K562 (cell line): Measurements from ENCODE around the gene FRMD4B. TPM values are rescaled to one million over a fixed set of nuclear protein-coding genes. Genes with fewer than 3 reads are reported as not detected.

Experiments used
- ATAC-seq: fragments of 200-7000 bp; cut with Tn5 transposase; 3 replicates; pipeline ENCODE4 v1.9.1; 2020; ENCODE audit warnings: moderate library complexity
- BruUV-seq: library from RNA; stranded (reverse); fragments of 400-500 nt; replicated peaks from 2 replicates; lab custom pipeline; 2021; lab: Mats Ljungman, UMichigan
- CTCF ChIA-PET: fragments of 300-600 bp; formaldehyde crosslinking; extraction: SDS; loops from one replicate; lab custom pipeline; 2021; ENCODE audit warnings: low intra/inter-chr PET ratio; lab: Yijun Ruan, JAX
- POLR2A ChIA-PET: fragments of 300-600, 350-650 bp; sonication (Branson Sonifier 250); formaldehyde crosslinking; extraction: SDS; loops from one replicate; lab custom pipeline; 2021; ENCODE audit warnings: antibody characterized with exemption, inconsistent platforms; lab: Yijun Ruan, JAX
- DNase-seq, 4 experiments: peaks; one replicate each; pipeline versions ENCODE4 v3.0.0 to v3.0.0-alpha.2; 2011 to 2018; ENCODE audit warnings: low spot score in 3 of 4, mixed read lengths in 3 of 4; ENCODE audit errors: extremely low read depth in 1 of 4
- FAIRE-seq: peaks from 2 replicates; lab custom pipeline; 2011; peaks lifted over from hg19 to GRCh38; lab: Jason Lieb, UNC
- H2AFZ ChIP-seq: 2 replicates; pipeline ENCODE4 v1.6.0; 2011; ENCODE audit warnings: low read depth, low read length, control low read depth, inconsistent platforms
- H3K27ac ChIP-seq: fragments of 200-600 bp; 3 replicates; pipeline ENCODE4 v1.8.0; 2011; ENCODE audit warnings: low read depth, mild to moderate bottlenecking, control low read depth, inconsistent platforms, low read length, moderate library complexity, mixed read lengths; ENCODE audit errors: extremely low read depth
- H3K27me3 ChIP-seq, 2 experiments: fragments of 300-600 bp in 1 of 2; 2 replicates in 1 of 2; 3 replicates in 1 of 2; pipeline versions ENCODE4 v1.6.0 to v1.8.0; 2011; ENCODE audit warnings: inconsistent platforms in 2 of 2, low read length in 2 of 2, mild to moderate bottlenecking in 1 of 2, mixed read lengths in 1 of 2, moderate library complexity in 1 of 2; ENCODE audit not compliant: control insufficient read depth in 2 of 2, insufficient read depth in 2 of 2
- H3K36me3 ChIP-seq: fragments of 300-600 bp; 3 replicates; pipeline ENCODE4 v1.8.0; 2011; ENCODE audit warnings: mild to moderate bottlenecking, low read length, inconsistent platforms; ENCODE audit not compliant: control insufficient read depth, insufficient read depth
- H3K4me1 ChIP-seq, 2 experiments: fragments of 200-600 bp in 1 of 2; replicated peaks in 1 of 2; 2 replicates in 1 of 2; 3 replicates in 1 of 2; pipeline versions ENCODE4 v1.5.1 to v1.8.0; 2011; ENCODE audit warnings: inconsistent platforms in 2 of 2, low read length in 2 of 2, mild to moderate bottlenecking in 1 of 2, mixed read lengths in 1 of 2, moderate library complexity in 1 of 2; ENCODE audit not compliant: control insufficient read depth in 2 of 2, insufficient read depth in 2 of 2
- H3K4me2 ChIP-seq: 2 replicates; pipeline ENCODE4 v1.6.1; 2011; ENCODE audit warnings: low read length, control low read depth, inconsistent platforms, mixed read lengths; ENCODE audit not compliant: insufficient read depth
- H3K4me3 ChIP-seq: fragments of 200-600 bp; sonication (generic), shearing (Covaris generic); 2 replicates; pipeline ENCODE4 v1.5.1; 2016; ENCODE audit warnings: control low read depth, inconsistent platforms
- H3K79me2 ChIP-seq: fragments of 200-600 bp; 3 replicates; pipeline ENCODE4 v1.8.0; 2011; ENCODE audit warnings: low read length, inconsistent platforms; ENCODE audit not compliant: control insufficient read depth, insufficient read depth
- H3K9ac ChIP-seq, 2 experiments: 2 replicates each; pipeline versions ENCODE4 v1.6.0 to v1.6.1; 2011; ENCODE audit warnings: low read depth in 2 of 2, low read length in 2 of 2, control low read depth in 1 of 2, inconsistent platforms in 1 of 2, mild to moderate bottlenecking in 1 of 2, mixed read lengths in 1 of 2; ENCODE audit not compliant: insufficient read depth in 1 of 2
- H3K9me1 ChIP-seq: one replicate; pipeline ENCODE4 v1.6.0; 2011; ENCODE audit warnings: inconsistent platforms, mild to moderate bottlenecking, low read length, moderate library complexity; ENCODE audit not compliant: control insufficient read depth, insufficient read depth
- H3K9me3 ChIP-seq: replicated peaks from 2 replicates; pipeline ENCODE4 v1.5.1; 2011; ENCODE audit warnings: low read depth, low read length, inconsistent platforms; ENCODE audit not compliant: control insufficient read depth, insufficient read depth
- H4K20me1 ChIP-seq: replicated peaks from 2 replicates; pipeline ENCODE4 v1.6.1; 2011; ENCODE audit warnings: low read length, inconsistent platforms, mixed read lengths; ENCODE audit not compliant: control insufficient read depth, insufficient read depth
- CHD2 ChIP-seq: IDR thresholded peaks from 2 replicates; pipeline ENCODE4 v1.6.1; 2011; ENCODE audit warnings: low read depth, low read length
- CHD4 ChIP-seq: fragments of 200-600 bp; sonication (generic); IDR thresholded peaks from 3 replicates; pipeline ENCODE4 v1.6.1; 2012; ENCODE audit warnings: low read depth, mild to moderate bottlenecking, mixed read lengths, low read length, inconsistent platforms; ENCODE audit not compliant: insufficient read depth, insufficient replicate concordance, poor library complexity, severe bottlenecking
- HDGF ChIP-seq: fragments of 450-650 bp; IDR thresholded peaks from 2 replicates; pipeline ENCODE4 v1.6.1; 2016
- HLTF ChIP-seq: fragments of 450-650 bp; IDR thresholded peaks from 2 replicates; pipeline ENCODE4 v1.6.1; 2016
- RFX7 ChIP-seq: fragments of 250-450 bp; sonication (Bioruptor Pico); IDR thresholded peaks from 2 replicates; pipeline ENCODE4 v1.5.1; 2021; ENCODE audit warnings: mild to moderate bottlenecking
- ZBTB17 ChIP-seq: fragments of 450-650 bp; formaldehyde crosslinking; IDR thresholded peaks from 2 replicates; pipeline ENCODE4 v1.4.0; 2020; ENCODE audit warnings: mild to moderate bottlenecking
- ZNF134 ChIP-seq: fragments of 250-450 bp; sonication (Bioruptor Pico); conservative IDR thresholded peaks from 2 replicates; pipeline ENCODE4 v1.4.0; 2020
- WGBS: fragments of 100-300 bp; shearing (Covaris generic); methylation state at CpG from one replicate; pipeline ENCODE4 v1.1.6; 2016; ENCODE audit warnings: low coverage, mixed read lengths; ENCODE audit not compliant: insufficient coverage; ENCODE audit errors: missing lambda C conversion rate; 5-methylcytosine and 5-hydroxymethylcytosine counted together
- in situ Hi-C: fragments of 300-500 bp; cut with MboI; formaldehyde crosslinking; loops from 4 replicates; pipeline ENCODE4 v1.15.0; 2018; ENCODE audit warnings: inconsistent platforms, mixed read lengths
- intact Hi-C: fragments of 100-400 bp; cut with micrococcal nuclease; formaldehyde crosslinking; loops from 2 replicates; pipeline ENCODE4 v1.14.2; 2022
- polyA plus RNA-seq, 8 experiments: library from polyadenylated mRNA; depleted of rRNA in 4 of 8; stranded (reverse) in 5 of 8; unstranded in 3 of 8; fragments of >200 nt; fragmentation: Nextera tagmentation in 2 of 8; fragmentation: Illumina TruSeq in 1 of 8; extraction: Ambion mirVana in 2 of 8; extraction: Trizol in 1 of 8; gene quantifications; 2 replicates each; pipeline versions ENCODE4 v1.2.1 to v1.2.3, GENCODE V29; 2011 to 2014; ENCODE audit warnings: inconsistent platforms in 1 of 8, missing spikeins in 1 of 8
- total RNA-seq, 7 experiments: library from RNA; depleted of rRNA in 6 of 7; stranded (reverse); fragments of >200 nt in 6 of 7; fragmentation: Illumina TruSeq in 2 of 7; extraction: Trizol in 2 of 7; gene quantifications; 2 replicates each; pipeline versions ENCODE4 v1.2.1 to v1.2.3, GENCODE V29; 2011 to 2021; ENCODE audit warnings: low replicate concordance in 1 of 7
- TF ChIP-seq, protein P1 (sequence below): fragments of 450-650 bp; formaldehyde crosslinking; IDR thresholded peaks from 2 replicates; pipeline ENCODE4 v1.4.0; 2020; ENCODE audit warnings: mild to moderate bottlenecking
- TF ChIP-seq, protein P2 (sequence below): sonication (generic); formaldehyde crosslinking; IDR thresholded peaks from 2 replicates; pipeline ENCODE4 v1.8.1; 2023; ENCODE audit warnings: mild to moderate bottlenecking, missing genetic modification reagents, moderate library complexity
- TF ChIP-seq, protein P3 (sequence below), 2 experiments: fragments of 450-650 bp in 1 of 2; sonication (generic) in 1 of 2; formaldehyde crosslinking in 1 of 2; IDR thresholded peaks in 1 of 2; conservative IDR thresholded peaks in 1 of 2; 2 replicates each; pipeline versions ENCODE4 v1.6.1 to v1.8.1; 2016 to 2023; ENCODE audit warnings: mild to moderate bottlenecking in 2 of 2, moderate library complexity in 2 of 2, inconsistent platforms in 1 of 2, missing genetic modification reagents in 1 of 2
- TF ChIP-seq, protein P4 (sequence below): fragments of 250-450 bp; sonication (Bioruptor Pico); IDR thresholded peaks from 2 replicates; pipeline ENCODE4 v1.8.0; 2021; ENCODE audit warnings: moderate library complexity, mild to moderate bottlenecking, inconsistent platforms
- TF ChIP-seq, protein P5 (sequence below): sonication (generic); formaldehyde crosslinking; IDR thresholded peaks from 2 replicates; pipeline ENCODE4 v1.8.0; 2022; ENCODE audit warnings: missing genetic modification reagents, mild to moderate bottlenecking, moderate library complexity, borderline replicate concordance
- TF ChIP-seq, protein P6 (sequence below): sonication (generic); formaldehyde crosslinking; IDR thresholded peaks from 2 replicates; pipeline ENCODE4 v1.8.0; 2023; ENCODE audit warnings: missing genetic modification reagents, mild to moderate bottlenecking, borderline replicate concordance

The FRMD4B gene
- total and polyA plus RNA-seq, 9 of the 15 experiments (the other 6 are each of a cell fraction or from before 2014, with no cell fraction given), result 0.03 to 0.09 (median 0.04) TPM; not detected in 3

DNA sequence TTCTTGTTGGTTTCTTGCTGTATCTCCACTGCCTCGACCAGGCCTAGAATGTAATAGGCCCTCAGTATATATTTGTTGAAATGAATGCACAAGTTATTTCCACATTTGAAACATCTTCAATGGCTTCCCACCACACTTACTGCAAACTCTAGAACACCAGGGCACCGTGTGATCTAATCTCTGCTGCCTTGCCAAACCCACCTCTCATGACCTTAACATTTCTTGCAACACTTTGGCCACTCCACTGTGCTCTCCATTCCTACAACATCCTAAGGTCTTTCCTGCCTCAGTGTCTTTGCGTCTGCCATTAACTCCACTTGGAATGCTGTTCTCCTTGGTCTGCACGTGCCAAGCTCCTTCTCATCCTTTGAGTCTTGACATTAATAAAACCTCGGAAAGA lies 14.1 kb downstream of the FRMD4B start:
- Histone ChIP-seq H3K4me1 (no peaks in the 10 kb centered on the region), H4K20me1 (no peaks in the 10 kb centered on the region), H3K4me3 (no peak overlapping the region), H2AFZ (no peak overlapping the region), H3K9ac (no peak overlapping the region), H3K9me3 (no peaks in the 10 kb centered on the region), H3K36me3 (no peaks in the 10 kb centered on the region), H3K79me2 (no peaks in the 10 kb centered on the region), H3K9me1 (no peaks in the 10 kb centered on the region), H3K4me2 (no peak overlapping the region), H3K27me3 (peaks cover 0 to 14% of the 10 kb centered on the region in 2 experiments; a peak in 2 of 5 replicates), H3K27ac (no peak overlapping the region)
- ATAC-seq, result no peak
- intact Hi-C loops, result no loop called here
- FAIRE-seq, result no peak
- ChIA-PET POLR2A (no interaction called here), CTCF (no interaction called here)
- DNase-seq, result no peak
- in situ Hi-C loops, result no loop called here
- no TSS peak for BruUV-seq
- 1% methylated on average over 5 of the region's 5 CpGs for WGBS
- TF ChIP-seq CHD2 (no peak), CHD4 (no peak), HDGF (no peak), HLTF (no peak), RFX7 (CRISPR knock-in tag) (no peak), ZBTB17 (no peak), ZNF134 (CRISPR knock-in tag) (no peak)
- TF ChIP-seq, protein P1, sequence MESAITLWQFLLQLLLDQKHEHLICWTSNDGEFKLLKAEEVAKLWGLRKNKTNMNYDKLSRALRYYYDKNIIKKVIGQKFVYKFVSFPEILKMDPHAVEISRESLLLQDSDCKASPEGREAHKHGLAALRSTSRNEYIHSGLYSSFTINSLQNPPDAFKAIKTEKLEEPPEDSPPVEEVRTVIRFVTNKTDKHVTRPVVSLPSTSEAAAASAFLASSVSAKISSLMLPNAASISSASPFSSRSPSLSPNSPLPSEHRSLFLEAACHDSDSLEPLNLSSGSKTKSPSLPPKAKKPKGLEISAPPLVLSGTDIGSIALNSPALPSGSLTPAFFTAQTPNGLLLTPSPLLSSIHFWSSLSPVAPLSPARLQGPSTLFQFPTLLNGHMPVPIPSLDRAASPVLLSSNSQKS, result no peak
- TF ChIP-seq, protein P2, sequence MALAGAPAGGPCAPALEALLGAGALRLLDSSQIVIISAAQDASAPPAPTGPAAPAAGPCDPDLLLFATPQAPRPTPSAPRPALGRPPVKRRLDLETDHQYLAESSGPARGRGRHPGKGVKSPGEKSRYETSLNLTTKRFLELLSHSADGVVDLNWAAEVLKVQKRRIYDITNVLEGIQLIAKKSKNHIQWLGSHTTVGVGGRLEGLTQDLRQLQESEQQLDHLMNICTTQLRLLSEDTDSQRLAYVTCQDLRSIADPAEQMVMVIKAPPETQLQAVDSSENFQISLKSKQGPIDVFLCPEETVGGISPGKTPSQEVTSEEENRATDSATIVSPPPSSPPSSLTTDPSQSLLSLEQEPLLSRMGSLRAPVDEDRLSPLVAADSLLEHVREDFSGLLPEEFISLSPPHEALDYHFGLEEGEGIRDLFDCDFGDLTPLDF (CRISPR knock-in tag), result no peak
- TF ChIP-seq, protein P3, sequence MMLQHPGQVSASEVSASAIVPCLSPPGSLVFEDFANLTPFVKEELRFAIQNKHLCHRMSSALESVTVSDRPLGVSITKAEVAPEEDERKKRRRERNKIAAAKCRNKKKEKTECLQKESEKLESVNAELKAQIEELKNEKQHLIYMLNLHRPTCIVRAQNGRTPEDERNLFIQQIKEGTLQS (IDR thresholded peaks at IDR 0.05), result no peak
- TF ChIP-seq, protein P3 (CRISPR knock-in tag; conservative IDR thresholded peaks at IDR 0.05), result no peak
- TF ChIP-seq, protein P4, sequence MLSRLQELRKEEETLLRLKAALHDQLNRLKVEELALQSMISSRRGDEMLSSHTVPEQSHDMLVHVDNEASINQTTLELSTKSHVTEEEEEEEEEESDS, result no peak
- TF ChIP-seq, protein P5, sequence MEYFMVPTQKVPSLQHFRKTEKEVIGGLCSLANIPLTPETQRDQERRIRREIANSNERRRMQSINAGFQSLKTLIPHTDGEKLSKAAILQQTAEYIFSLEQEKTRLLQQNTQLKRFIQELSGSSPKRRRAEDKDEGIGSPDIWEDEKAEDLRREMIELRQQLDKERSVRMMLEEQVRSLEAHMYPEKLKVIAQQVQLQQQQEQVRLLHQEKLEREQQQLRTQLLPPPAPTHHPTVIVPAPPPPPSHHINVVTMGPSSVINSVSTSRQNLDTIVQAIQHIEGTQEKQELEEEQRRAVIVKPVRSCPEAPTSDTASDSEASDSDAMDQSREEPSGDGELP (CRISPR knock-in tag), result no peak
- TF ChIP-seq, protein P6, sequence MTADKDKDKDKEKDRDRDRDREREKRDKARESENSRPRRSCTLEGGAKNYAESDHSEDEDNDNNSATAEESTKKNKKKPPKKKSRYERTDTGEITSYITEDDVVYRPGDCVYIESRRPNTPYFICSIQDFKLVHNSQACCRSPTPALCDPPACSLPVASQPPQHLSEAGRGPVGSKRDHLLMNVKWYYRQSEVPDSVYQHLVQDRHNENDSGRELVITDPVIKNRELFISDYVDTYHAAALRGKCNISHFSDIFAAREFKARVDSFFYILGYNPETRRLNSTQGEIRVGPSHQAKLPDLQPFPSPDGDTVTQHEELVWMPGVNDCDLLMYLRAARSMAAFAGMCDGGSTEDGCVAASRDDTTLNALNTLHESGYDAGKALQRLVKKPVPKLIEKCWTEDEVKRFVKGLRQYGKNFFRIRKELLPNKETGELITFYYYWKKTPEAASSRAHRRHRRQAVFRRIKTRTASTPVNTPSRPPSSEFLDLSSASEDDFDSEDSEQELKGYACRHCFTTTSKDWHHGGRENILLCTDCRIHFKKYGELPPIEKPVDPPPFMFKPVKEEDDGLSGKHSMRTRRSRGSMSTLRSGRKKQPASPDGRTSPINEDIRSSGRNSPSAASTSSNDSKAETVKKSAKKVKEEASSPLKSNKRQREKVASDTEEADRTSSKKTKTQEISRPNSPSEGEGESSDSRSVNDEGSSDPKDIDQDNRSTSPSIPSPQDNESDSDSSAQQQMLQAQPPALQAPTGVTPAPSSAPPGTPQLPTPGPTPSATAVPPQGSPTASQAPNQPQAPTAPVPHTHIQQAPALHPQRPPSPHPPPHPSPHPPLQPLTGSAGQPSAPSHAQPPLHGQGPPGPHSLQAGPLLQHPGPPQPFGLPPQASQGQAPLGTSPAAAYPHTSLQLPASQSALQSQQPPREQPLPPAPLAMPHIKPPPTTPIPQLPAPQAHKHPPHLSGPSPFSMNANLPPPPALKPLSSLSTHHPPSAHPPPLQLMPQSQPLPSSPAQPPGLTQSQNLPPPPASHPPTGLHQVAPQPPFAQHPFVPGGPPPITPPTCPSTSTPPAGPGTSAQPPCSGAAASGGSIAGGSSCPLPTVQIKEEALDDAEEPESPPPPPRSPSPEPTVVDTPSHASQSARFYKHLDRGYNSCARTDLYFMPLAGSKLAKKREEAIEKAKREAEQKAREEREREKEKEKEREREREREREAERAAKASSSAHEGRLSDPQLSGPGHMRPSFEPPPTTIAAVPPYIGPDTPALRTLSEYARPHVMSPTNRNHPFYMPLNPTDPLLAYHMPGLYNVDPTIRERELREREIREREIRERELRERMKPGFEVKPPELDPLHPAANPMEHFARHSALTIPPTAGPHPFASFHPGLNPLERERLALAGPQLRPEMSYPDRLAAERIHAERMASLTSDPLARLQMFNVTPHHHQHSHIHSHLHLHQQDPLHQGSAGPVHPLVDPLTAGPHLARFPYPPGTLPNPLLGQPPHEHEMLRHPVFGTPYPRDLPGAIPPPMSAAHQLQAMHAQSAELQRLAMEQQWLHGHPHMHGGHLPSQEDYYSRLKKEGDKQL (CRISPR knock-in tag), result no peak
